Activated naive CD4-positive, alpha-beta T cell treated with anti-CD3 and anti-CD28 coated beads for 36 hours (primary cell): ENCODE data around the gene FUT1. TPM values are rescaled to one million over a fixed set of nuclear protein-coding genes. Genes with fewer than 3 reads are reported as not detected.
A peak's percentile ranks its signal among the peaks of the same experiment; 100 is the strongest.

Source experiments
- CTCF ChIA-PET: fragments of 350-600 bp; sonication (Branson Sonifier 250); formaldehyde crosslinking; loops from one replicate; lab custom pipeline; 2021; ENCODE audit warnings: antibody characterized with exemption; lab: Charles Lee
- DNase-seq: peaks from one replicate; pipeline ENCODE4 v3.0.0-alpha.2; 2020
- H3K27ac Mint-ChIP-seq: one replicate; pipeline ENCODE4 v1.8.0; 2021; ENCODE audit warnings: mild to moderate bottlenecking, mixed read lengths
- H3K27me3 Mint-ChIP-seq: one replicate; pipeline ENCODE4 v1.8.0; 2021; ENCODE audit warnings: low read depth, mixed read lengths
- H3K36me3 Mint-ChIP-seq: one replicate; pipeline ENCODE4 v1.8.0; 2021; ENCODE audit warnings: low read depth, mixed read lengths
- H3K4me1 Mint-ChIP-seq: one replicate; pipeline ENCODE4 v1.8.0; 2021; ENCODE audit warnings: low read depth, mixed read lengths
- H3K4me3 Mint-ChIP-seq: one replicate; pipeline ENCODE4 v1.8.0; 2021; ENCODE audit warnings: mild to moderate bottlenecking, moderate library complexity, mixed read lengths
- H3K9me3 Mint-ChIP-seq: one replicate; pipeline ENCODE4 v1.8.0; 2021; ENCODE audit warnings: mixed read lengths
- intact Hi-C: fragments of 100-400 bp; cut with micrococcal nuclease; formaldehyde crosslinking; loops from one replicate; pipeline ENCODE4 v1.15.1; 2023
- total RNA-seq, 2 experiments: library from RNA; stranded (reverse); gene quantifications; one replicate each; pipeline ENCODE4 v1.2.3, GENCODE V29; 2021

Gene FUT1
- total RNA-seq, 2 experiments from 2014 or later, result 0.07 to 0.12 TPM

GRCh38 chr19:48749571-48750198 lies 2.8 kb downstream of the FUT1 start:
- peaks cover 27% of the 10 kb centered on the region for H3K4me1 Mint-ChIP-seq
- CTCF ChIA-PET, result no interaction called here
- H3K27ac Mint-ChIP-seq, result no peak overlapping the region
- no peak for DNase-seq
- H3K4me3 Mint-ChIP-seq, result no peak overlapping the region
- H3K36me3 Mint-ChIP-seq, result no peaks in the 10 kb centered on the region
- intact Hi-C loops, result loop anchor here (5.0 kb wide), 1 partner anchor 577 kb away; the partner anchor contains the start of genes LIG1 and ZSWIM9
- no peaks in the 10 kb centered on the region for H3K9me3 Mint-ChIP-seq
- H3K27me3 Mint-ChIP-seq, result peaks cover 30% of the 10 kb centered on the region

GRCh38 chr19:48746738-48747575 lies 5.5 kb downstream of the FUT1 start, which contains the start of gene IZUMO1:
Gene IZUMO1, minus strand, starts transcription at chr19:48746909. Its CDS starts 1,050 bp downstream, at chr19:48745859.
- intact Hi-C loops, result loop anchor here (5.0 kb wide), 1 partner anchor 575 kb away; the partner anchor contains the start of genes LIG1 and ZSWIM9
- no peak within 1 kb of the TSS for H3K27ac Mint-ChIP-seq
- peaks cover 15% of the 10 kb centered on the region for H3K4me1 Mint-ChIP-seq
- CTCF ChIA-PET, result interaction anchor here (0.6 to 1.0 kb wide), 4 partner anchors 48 to 349 kb away, joined by 3 read pairs; no protein-coding TSS in a partner anchor
- peak within 1 kb of the TSS; percentile 34 for H3K4me3 Mint-ChIP-seq
- H3K27me3 Mint-ChIP-seq, result peaks cover 12% of the 10 kb centered on the region
- no peaks in the 10 kb centered on the region for H3K36me3 Mint-ChIP-seq
- peak; percentile 73 for DNase-seq
- no peaks in the 10 kb centered on the region for H3K9me3 Mint-ChIP-seq

GRCh38 chr19:48746110-48746509 lies 6.3 kb downstream of the FUT1 start:
- intact Hi-C loops, result loop anchor here (5.0 kb wide), 1 partner anchor 574 kb away; the partner anchor contains the start of genes LIG1 and ZSWIM9
- Mint-ChIP-seq H3K27me3 (peaks cover 9% of the 10 kb centered on the region), H3K36me3 (no peaks in the 10 kb centered on the region), H3K4me3 (no peak overlapping the region), H3K27ac (no peak overlapping the region), H3K4me1 (peaks cover 14% of the 10 kb centered on the region), H3K9me3 (no peaks in the 10 kb centered on the region)
- no peak for DNase-seq
- CTCF ChIA-PET, result interaction anchor here (1.0 kb wide), 1 partner anchor 49 kb away, joined by 3 read pairs; no protein-coding TSS in a partner anchor

GRCh38 chr19:48745208-48745995 lies 7.0 kb downstream of the FUT1 start:
- CTCF ChIA-PET, result interaction anchor here (0.5 kb wide), 1 partner anchor 90 kb away, joined by 3 read pairs; no protein-coding TSS in a partner anchor

GRCh38 chr19:48742096-48742495 lies 10.3 kb downstream of the FUT1 start:
- peaks cover 17% of the 10 kb centered on the region for H3K27me3 Mint-ChIP-seq
- intact Hi-C loops, result no loop called here
- H3K27ac Mint-ChIP-seq, result no peak overlapping the region
- no peak for DNase-seq
- no peaks in the 10 kb centered on the region for H3K36me3 Mint-ChIP-seq
- H3K4me1 Mint-ChIP-seq, result peaks cover 28% of the 10 kb centered on the region
- CTCF ChIA-PET, result interaction anchor here (1.1 kb wide), 1 partner anchor 100 kb away, joined by 3 read pairs; no protein-coding TSS in a partner anchor
- H3K4me3 Mint-ChIP-seq, result no peak overlapping the region
- H3K9me3 Mint-ChIP-seq, result no peaks in the 10 kb centered on the region

More at GRCh38 chr19:48745208-48745995, 7.0 kb downstream of the FUT1 start:
- Mint-ChIP-seq H3K4me1 (peaks cover 19% of the 10 kb centered on the region), H3K36me3 (no peaks in the 10 kb centered on the region), H3K27me3 (peaks cover 10% of the 10 kb centered on the region), H3K4me3 (peak overlapping the region; percentile 20), H3K27ac (no peak overlapping the region), H3K9me3 (no peaks in the 10 kb centered on the region)
- peak; percentile 69 for DNase-seq
- intact Hi-C loops, result loop anchor here (5.0 kb wide), 1 partner anchor 573 kb away; the partner anchor contains the start of genes LIG1 and ZSWIM9

- no peak overlapping the region for H3K4me3 Mint-ChIP-seq
- H3K27me3 Mint-ChIP-seq, result peaks cover 17% of the 10 kb centered on the region
- CTCF ChIA-PET, result interaction anchor here (0.6 to 1.1 kb wide), 2 partner anchors 90 to 101 kb away, joined by 3 read pairs; no protein-coding TSS in a partner anchor
- intact Hi-C loops, result no loop called here
- H3K4me1 Mint-ChIP-seq, result peaks cover 24% of the 10 kb centered on the region
- H3K36me3 Mint-ChIP-seq, result no peaks in the 10 kb centered on the region
- H3K9me3 Mint-ChIP-seq, result no peaks in the 10 kb centered on the region
- peak; percentile 45 for DNase-seq
- H3K27ac Mint-ChIP-seq, result no peak overlapping the region
These were observed 11.1 kb downstream of the FUT1 start for GRCh38 chr19:48741129-48741999.

GRCh38 chr19:48740164-48740972 lies 12.1 kb downstream of the FUT1 start, which contains the start of gene RASIP1:
Gene RASIP1, minus strand, starts transcription at chr19:48740610. Its CDS starts 328 bp downstream, at chr19:48740282.
- DNase-seq, result no peak
- H3K9me3 Mint-ChIP-seq, result no peaks in the 10 kb centered on the region
- H3K27ac Mint-ChIP-seq, result no peak within 1 kb of the TSS
- H3K36me3 Mint-ChIP-seq, result no peaks in the 10 kb centered on the region
- H3K4me3 Mint-ChIP-seq, result peak within 1 kb of the TSS; percentile 21
- H3K4me1 Mint-ChIP-seq, result peaks cover 17% of the 10 kb centered on the region
- H3K27me3 Mint-ChIP-seq, result peaks cover 12% of the 10 kb centered on the region
- CTCF ChIA-PET, result interaction anchor here (0.6 to 2.6 kb wide), 4 partner anchors 11 to 95 kb away, joined by 3 to 13 read pairs (median 8); partner anchors contain the start of gene CA11
- intact Hi-C loops, result no loop called here

GRCh38 chr19:48739404-48740163 lies 12.9 kb downstream of the FUT1 start:
- DNase-seq, result no peak
- CTCF ChIA-PET, result interaction anchor here (0.6 to 2.6 kb wide), 6 partner anchors 12 to 107 kb away, joined by 3 to 13 read pairs (median 6); partner anchors contain the start of gene CA11
- Mint-ChIP-seq H3K9me3 (no peaks in the 10 kb centered on the region), H3K27me3 (peaks cover 10% of the 10 kb centered on the region), H3K27ac (no peak overlapping the region), H3K4me1 (peaks cover 17% of the 10 kb centered on the region), H3K4me3 (peak overlapping the region; percentile 21), H3K36me3 (no peaks in the 10 kb centered on the region)
- intact Hi-C loops, result loop anchor here (2.0 kb wide), 2 partner anchors 93 to 417 kb away; partner anchors contain the start of gene CA11

- H3K4me1 Mint-ChIP-seq, result peaks cover 17% of the 10 kb centered on the region
- peak overlapping the region; percentile 56 for H3K4me3 Mint-ChIP-seq
- intact Hi-C loops, result loop anchor here (1.0 to 2.0 kb wide), 4 partner anchors 24 to 416 kb away; partner anchors contain the start of gene CA11
- no peaks in the 10 kb centered on the region for H3K36me3 Mint-ChIP-seq
- CTCF ChIA-PET, result interaction anchor here (1.0 to 2.6 kb wide), 6 partner anchors 12 to 106 kb away, joined by 3 to 13 read pairs (median 4); partner anchors contain the start of gene CA11
- no peaks in the 10 kb centered on the region for H3K9me3 Mint-ChIP-seq
- DNase-seq, result peak; percentile 96
- H3K27me3 Mint-ChIP-seq, result peaks cover 10% of the 10 kb centered on the region
- H3K27ac Mint-ChIP-seq, result no peak overlapping the region
These were observed 13.7 kb downstream of the FUT1 start for GRCh38 chr19:48738557-48739403.
